ENCODE results near the gene PSMB5. TPM values are rescaled to one million over a fixed set of nuclear protein-coding genes. Genes with fewer than 3 reads are reported as not detected.

The PSMB5 gene
- total and polyA plus RNA-seq, 8 donors = 29.6 to 62.9 (median 45.9) TPM

- peaks cover 0 to 9% (median 0%) of the 10 kb centered on the region in 3 donors for H3K4me1 ChIP-seq
- H3K4me3 ChIP-seq = no peak overlapping the region
- H3K27me3 ChIP-seq = no peaks in the 10 kb centered on the region
- FAIRE-seq (no peak), DNase-seq (no peak), ATAC-seq (no peak)
- H3K27ac ChIP-seq = no peak overlapping the region
- H3K36me3 ChIP-seq = no peaks in the 10 kb centered on the region
- 92 to 94% methylated on average over 10 of the region's 10 CpGs for WGBS, 2 donors
- no peak for TF ChIP-seq CTCF (IDR thresholded peaks at IDR 0.05)
- intact Hi-C loops (cut with DNase I) = loop anchor here in 1 of 3 donors (10.0 kb wide), 1 partner anchor 59 kb away; no protein-coding TSS in a partner anchor
- H3K9me3 ChIP-seq = no peaks in the 10 kb centered on the region
These were observed 18.7 kb upstream of the PSMB5 start for GRCh38 chr14:23053426-23053825.

GRCh38 chr14:23052671-23053070 lies 18.0 kb upstream of the PSMB5 start:
- Histone ChIP-seq H3K4me3 (no peak overlapping the region), H3K27ac (no peak overlapping the region), H3K27me3 (no peaks in the 10 kb centered on the region), H3K36me3 (no peaks in the 10 kb centered on the region), H3K9me3 (no peaks in the 10 kb centered on the region), H3K4me1 (peaks cover 0 to 9% (median 0%) of the 10 kb centered on the region in 3 donors)
- no peak for DNase-seq
- intact Hi-C loops (cut with DNase I) = loop anchor here in 1 of 3 donors (10.0 kb wide), 1 partner anchor 58 kb away; no protein-coding TSS in a partner anchor
- TF ChIP-seq CTCF (IDR thresholded peaks at IDR 0.05) = no peak
- FAIRE-seq = no peak
- ATAC-seq = no peak
- 67 to 74% methylated on average over 3 of the region's 3 CpGs for WGBS, 2 donors

- intact Hi-C loops (cut with DNase I) = loop anchor here in 1 of 3 donors (10.0 kb wide), 1 partner anchor 57 kb away; no protein-coding TSS in a partner anchor
- Histone ChIP-seq H3K4me3 (no peak overlapping the region), H3K9me3 (no peaks in the 10 kb centered on the region), H3K27ac (no peak overlapping the region), H3K27me3 (no peaks in the 10 kb centered on the region), H3K4me1 (peaks cover 0 to 9% (median 0%) of the 10 kb centered on the region in 3 donors), H3K36me3 (no peaks in the 10 kb centered on the region)
- TF ChIP-seq CTCF (IDR thresholded peaks at IDR 0.05) = no peak
- DNase-seq (no peak), ATAC-seq (no peak), FAIRE-seq (no peak)
- 73 to 80% methylated on average over 14 of the region's 14 CpGs for WGBS, 2 donors
These were observed 17.5 kb upstream of the PSMB5 start for GRCh38 chr14:23052182-23052623.

GRCh38 chr14:23051141-23052057 lies 16.7 kb upstream of the PSMB5 start:
- TF ChIP-seq CTCF (IDR thresholded peaks at IDR 0.05) = no peak
- Histone ChIP-seq H3K4me3 (no peak overlapping the region), H3K36me3 (no peaks in the 10 kb centered on the region), H3K27me3 (no peaks in the 10 kb centered on the region), H3K9me3 (no peaks in the 10 kb centered on the region), H3K4me1 (peaks cover 0 to under 1% (median 0%) of the 10 kb centered on the region in 3 donors), H3K27ac (no peak overlapping the region)
- FAIRE-seq = no peak
- ATAC-seq = no peak
- DNase-seq = no peak
- intact Hi-C loops (cut with DNase I) = loop anchor here in 1 of 3 donors (10.0 kb wide), 1 partner anchor 57 kb away; no protein-coding TSS in a partner anchor
- 71 to 75% methylated on average over 4 to 5 of the region's 5 CpGs for WGBS, 2 donors

Measured in pancreas (tissue), 10 donors.